Lower lobe of right lung (tissue), 2 donors: Measurements from ENCODE around the gene BCL11A. TPM values are rescaled to one million over a fixed set of nuclear protein-coding genes. Genes with fewer than 3 reads are reported as not detected.

Experiments
- ATAC-seq, 2 donors: fragments of 200-7000 bp; cut with Tn5 transposase; one replicate each; pipeline ENCODE4 v1.9.1; 2020 to 2022; ENCODE audit warnings: mild to moderate bottlenecking in 2 of 2, moderate library complexity in 2 of 2
- DNase-seq: peaks from one replicate; pipeline ENCODE4 v3.0.0-alpha.2; 2020
- H3K27ac ChIP-seq: fragments of 200-600 bp; one replicate; pipeline ENCODE4 v1.8.0; 2022
- H3K27me3 ChIP-seq: fragments of 200-600 bp; one replicate; pipeline ENCODE4 v1.8.0; 2022; ENCODE audit warnings: low read depth
- H3K36me3 ChIP-seq: fragments of 200-600 bp; one replicate; pipeline ENCODE4 v1.8.0; 2022; ENCODE audit warnings: mild to moderate bottlenecking
- H3K4me1 ChIP-seq: fragments of 200-600 bp; one replicate; pipeline ENCODE4 v1.8.0; 2022
- H3K4me3 ChIP-seq: fragments of 200-600 bp; one replicate; pipeline ENCODE4 v1.8.0; 2022; ENCODE audit warnings: mild to moderate bottlenecking
- H3K9me3 ChIP-seq: fragments of 200-600 bp; one replicate; pipeline ENCODE4 v1.8.0; 2022
- CTCF ChIP-seq: fragments of 200-600 bp; IDR thresholded peaks from one replicate; pipeline ENCODE4 v1.8.0; 2022; ENCODE audit warnings: antibody characterized with exemption, mild to moderate bottlenecking
- intact Hi-C: fragments of 100-400 bp; cut with DNase I; formaldehyde crosslinking; loops from one replicate; pipeline ENCODE4 v1.11.0; 2022
- total RNA-seq: library from RNA; stranded (reverse); fragmentation: NEBNext Ultra II Directional; extraction: Animal tissue kit (Norgen Biotek cat#: 25700); gene quantifications from one replicate; pipeline ENCODE4 v1.2.1, GENCODE V29; 2021
- donor health status: DM: no; HTN: yes; CAD: no; lungs with severe emphysema.

BCL11A gene
- total RNA-seq, 1 donor from 2014 or later = 9.7 TPM

DNA sequence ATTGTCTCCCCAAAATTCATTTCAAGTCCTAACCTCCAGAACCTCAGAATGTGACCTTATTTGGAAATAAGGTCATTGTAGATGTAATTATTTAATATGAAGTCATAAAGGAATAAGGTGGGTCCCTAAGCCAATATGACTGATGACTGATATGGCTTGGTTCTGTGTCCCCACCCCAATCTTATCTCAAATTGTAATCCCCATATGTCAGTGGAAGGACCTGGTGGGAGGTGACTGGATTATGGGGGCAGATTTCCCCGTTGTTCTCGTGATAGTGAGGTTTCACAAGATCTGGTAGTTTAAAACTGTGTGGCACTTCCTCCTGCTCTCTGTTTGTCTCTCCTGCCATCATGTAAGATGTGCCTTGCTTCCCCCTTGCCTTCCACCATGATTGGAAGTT is 43.0 kb upstream of the BCL11A start:
- no peak overlapping the region for H3K4me3 ChIP-seq
- intact Hi-C loops = no loop called here
- no peaks in the 10 kb centered on the region for H3K36me3 ChIP-seq
- no peak for DNase-seq
- no peaks in the 10 kb centered on the region for H3K4me1 ChIP-seq
- peaks cover 17% of the 10 kb centered on the region for H3K9me3 ChIP-seq
- no peak for TF ChIP-seq CTCF
- H3K27ac ChIP-seq = no peak overlapping the region
- ATAC-seq = no peak
- no peaks in the 10 kb centered on the region for H3K27me3 ChIP-seq

DNA sequence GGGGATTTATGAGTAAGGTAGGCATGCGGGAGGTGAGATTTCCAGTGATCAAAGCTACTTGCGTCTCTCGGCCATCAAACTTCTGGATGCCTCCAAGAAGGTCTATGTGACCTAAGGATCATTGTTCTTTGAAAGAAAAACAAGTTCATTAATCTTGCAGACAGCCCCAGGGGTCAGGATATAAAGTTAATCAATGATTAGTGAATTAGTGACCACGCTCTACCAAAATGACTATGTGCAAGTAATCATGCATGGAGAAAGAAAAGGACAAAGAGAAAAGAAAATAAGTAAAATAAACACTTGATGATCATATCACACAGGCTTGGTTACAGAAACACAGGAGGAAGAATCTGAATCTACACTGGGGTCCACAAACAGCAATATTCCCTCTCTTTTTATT is 42.5 kb upstream of the BCL11A start:
- intact Hi-C loops = no loop called here
- Histone ChIP-seq H3K27me3 (no peaks in the 10 kb centered on the region), H3K9me3 (peaks cover 17% of the 10 kb centered on the region), H3K4me1 (no peaks in the 10 kb centered on the region), H3K4me3 (no peak overlapping the region), H3K27ac (no peak overlapping the region), H3K36me3 (no peaks in the 10 kb centered on the region)
- DNase-seq (no peak), ATAC-seq (no peak)
- no peak for TF ChIP-seq CTCF

DNA sequence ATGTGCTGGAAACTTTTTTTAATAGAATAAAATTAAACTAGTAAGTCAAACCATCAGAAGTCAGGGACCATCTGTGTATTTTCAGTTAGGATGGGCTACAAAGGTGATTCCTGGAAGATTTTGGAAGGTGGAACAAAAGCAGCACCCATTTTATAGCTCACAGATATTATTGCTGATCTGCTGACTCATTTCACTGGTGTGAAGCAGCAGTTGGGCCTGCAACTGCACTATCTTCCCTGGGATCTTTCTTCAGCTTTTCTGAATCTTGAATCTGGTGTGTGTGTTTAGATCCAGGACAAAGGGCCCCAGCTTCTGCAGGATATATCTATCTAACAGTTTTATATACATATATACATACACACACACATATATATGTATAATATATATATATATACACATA is 35.6 kb upstream of the BCL11A start:
- no peak for DNase-seq
- H3K4me3 ChIP-seq = no peak overlapping the region
- H3K9me3 ChIP-seq = peaks cover 17% of the 10 kb centered on the region
- intact Hi-C loops = no loop called here
- no peak overlapping the region for H3K27ac ChIP-seq
- H3K36me3 ChIP-seq = no peaks in the 10 kb centered on the region
- ATAC-seq = no peak
- TF ChIP-seq CTCF = no peak
- H3K4me1 ChIP-seq = no peaks in the 10 kb centered on the region
- H3K27me3 ChIP-seq = no peaks in the 10 kb centered on the region

GRCh38 chr2:60586081-60586480 is 32.6 kb upstream of the BCL11A start:
- Histone ChIP-seq H3K9me3 (no peaks in the 10 kb centered on the region), H3K4me3 (no peak overlapping the region), H3K36me3 (no peaks in the 10 kb centered on the region), H3K27ac (no peak overlapping the region), H3K27me3 (peaks cover 17% of the 10 kb centered on the region), H3K4me1 (peaks cover 8% of the 10 kb centered on the region)
- intact Hi-C loops = no loop called here
- DNase-seq (no peak), ATAC-seq (no peak)
- no peak for TF ChIP-seq CTCF

- intact Hi-C loops = no loop called here
- Histone ChIP-seq H3K9me3 (no peaks in the 10 kb centered on the region), H3K4me1 (peaks cover 8% of the 10 kb centered on the region), H3K27ac (no peak overlapping the region), H3K27me3 (peaks cover 25% of the 10 kb centered on the region), H3K36me3 (no peaks in the 10 kb centered on the region), H3K4me3 (no peak overlapping the region)
- TF ChIP-seq CTCF = no peak
- DNase-seq (no peak), ATAC-seq (no peak)
Observed at GRCh38 chr2:60585276-60585675, 31.8 kb upstream of the BCL11A start.

DNA sequence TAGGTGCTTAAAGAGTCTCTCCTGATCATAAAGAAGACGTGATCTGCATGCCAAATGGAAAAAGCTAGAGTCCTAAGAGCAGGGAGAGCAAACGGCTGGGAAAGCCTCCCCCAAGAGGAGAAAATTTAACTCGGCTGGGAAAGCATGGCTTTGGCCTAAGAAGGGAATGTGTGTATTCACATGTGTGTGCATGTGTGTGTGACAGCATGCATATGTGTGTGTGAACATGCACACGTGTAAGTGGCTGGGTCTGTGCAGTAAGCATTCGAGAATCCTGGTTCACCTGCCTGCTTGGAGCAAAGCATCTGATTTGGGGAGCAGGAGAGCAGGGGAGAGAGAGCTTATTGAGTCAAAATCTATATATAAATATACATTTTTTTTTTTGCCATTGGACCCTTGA is 30.1 kb upstream of the BCL11A start:
- DNase-seq = no peak
- H3K4me1 ChIP-seq = peaks cover 8% of the 10 kb centered on the region
- intact Hi-C loops = no loop called here
- TF ChIP-seq CTCF = no peak
- H3K27me3 ChIP-seq = peaks cover 27% of the 10 kb centered on the region
- no peak for ATAC-seq
- no peaks in the 10 kb centered on the region for H3K36me3 ChIP-seq
- H3K4me3 ChIP-seq = no peak overlapping the region
- H3K27ac ChIP-seq = no peak overlapping the region
- H3K9me3 ChIP-seq = no peaks in the 10 kb centered on the region
